Activated T-cell treated with anti-CD3 and anti-CD28 coated beads for 48 hours (primary cell): ENCODE results near the gene PINLYP.
"Not testable (repeated sequence)": the region's sequence is repeated elsewhere in the genome, so short reads cannot be mapped to it uniquely, and the experiment has no call there.

ENCODE experiments used
- DNase-seq: peaks from one replicate; pipeline ENCODE4 v3.0.0-alpha.2; 2020; ENCODE audit warnings: low read depth

Gene PINLYP

DNA sequence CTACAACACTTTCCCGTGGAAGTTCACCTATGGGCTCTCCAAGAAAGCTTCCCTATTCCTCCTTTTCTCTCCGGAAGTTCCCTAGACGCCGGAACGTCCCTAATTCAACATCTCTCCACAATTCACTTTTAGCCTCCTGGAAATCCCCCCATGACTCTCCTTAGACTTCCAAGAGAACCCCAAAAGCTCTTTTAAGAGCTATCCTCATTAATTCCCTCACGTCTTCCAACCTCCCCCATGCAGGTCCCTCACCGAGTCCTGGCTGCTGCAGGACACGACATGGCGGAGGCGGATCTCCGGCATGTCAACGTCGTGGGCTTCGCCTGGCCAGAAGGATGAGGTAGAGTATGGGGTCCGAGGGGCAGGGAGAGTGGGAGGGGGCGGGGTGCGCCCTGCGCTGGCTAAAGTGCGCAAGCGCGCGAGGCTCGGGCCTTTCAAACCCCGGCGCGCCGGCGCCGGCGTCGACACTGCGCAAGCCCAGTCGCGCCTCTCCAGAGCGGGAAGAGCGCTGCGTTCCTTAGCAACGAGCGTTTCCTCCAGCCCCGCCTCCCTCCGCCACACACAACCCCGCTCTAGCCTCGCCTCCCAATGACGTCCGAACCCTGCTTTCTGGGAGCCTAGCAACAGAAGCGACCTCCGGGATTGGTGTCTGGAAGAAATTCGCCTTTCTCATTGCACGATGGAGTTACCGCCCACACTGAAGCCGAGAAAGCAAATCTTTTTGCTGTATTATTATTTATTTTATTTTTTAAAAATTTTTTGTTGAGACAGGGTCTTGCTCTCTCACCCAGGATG, at the start of gene PINLYP, which contains the start of gene XRCC1:
PINLYP (plus strand) TSS at position 646 of the 795 bp plus-strand sequence. CDS start 1,391 bp downstream, outside the sequence.
XRCC1 (minus strand) TSS at position 372 of the 795 bp plus-strand sequence; CDS start at position 303, 69 bp downstream.
- peak; percentile 97 for DNase-seq

DNA sequence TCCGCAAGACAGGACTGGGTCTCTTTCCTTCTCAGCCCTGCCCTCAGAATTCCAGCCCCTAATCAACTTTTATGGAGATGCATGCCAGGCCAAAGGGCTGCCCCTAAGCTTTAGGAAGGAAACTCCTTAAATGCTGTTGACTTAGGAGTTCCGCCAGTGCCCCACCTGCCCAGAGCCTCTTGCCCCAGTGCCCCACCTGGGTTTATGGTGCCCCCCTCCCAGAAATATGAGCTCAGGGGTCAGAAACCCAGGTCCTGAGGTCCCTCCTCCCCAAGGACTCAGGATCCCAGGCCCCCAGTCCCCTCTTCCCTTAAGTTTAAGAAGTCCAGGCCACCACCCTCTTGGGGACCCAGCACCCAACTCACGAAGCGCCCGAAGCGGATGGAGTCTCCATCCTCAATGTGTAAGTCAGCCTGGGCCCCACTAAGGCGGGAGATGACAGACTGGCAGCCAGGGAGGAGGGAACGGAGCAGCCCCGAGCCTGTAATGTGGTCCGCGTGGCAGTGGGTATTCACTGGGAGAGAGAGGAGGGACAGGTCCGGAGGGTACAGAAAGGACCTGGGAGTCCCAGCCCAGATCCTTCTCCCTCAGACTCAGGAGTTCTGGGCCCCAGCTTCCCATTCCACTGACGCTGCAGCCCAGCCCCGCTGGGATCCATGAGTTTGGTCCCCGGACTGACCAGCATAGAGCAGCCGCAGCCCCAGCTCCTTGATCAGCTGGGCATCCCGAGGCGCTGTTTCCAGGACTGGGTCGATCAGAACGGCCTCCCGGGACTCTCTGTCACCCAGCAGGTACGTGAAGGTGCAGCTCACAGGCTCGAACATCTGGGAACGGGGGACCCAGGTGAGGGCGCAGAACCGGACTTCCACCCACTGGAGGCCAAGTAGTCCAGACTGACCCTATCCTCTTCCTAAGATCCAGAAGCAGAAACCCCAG, 49.5 kb upstream of the PINLYP start:
- no peak for DNase-seq

DNA sequence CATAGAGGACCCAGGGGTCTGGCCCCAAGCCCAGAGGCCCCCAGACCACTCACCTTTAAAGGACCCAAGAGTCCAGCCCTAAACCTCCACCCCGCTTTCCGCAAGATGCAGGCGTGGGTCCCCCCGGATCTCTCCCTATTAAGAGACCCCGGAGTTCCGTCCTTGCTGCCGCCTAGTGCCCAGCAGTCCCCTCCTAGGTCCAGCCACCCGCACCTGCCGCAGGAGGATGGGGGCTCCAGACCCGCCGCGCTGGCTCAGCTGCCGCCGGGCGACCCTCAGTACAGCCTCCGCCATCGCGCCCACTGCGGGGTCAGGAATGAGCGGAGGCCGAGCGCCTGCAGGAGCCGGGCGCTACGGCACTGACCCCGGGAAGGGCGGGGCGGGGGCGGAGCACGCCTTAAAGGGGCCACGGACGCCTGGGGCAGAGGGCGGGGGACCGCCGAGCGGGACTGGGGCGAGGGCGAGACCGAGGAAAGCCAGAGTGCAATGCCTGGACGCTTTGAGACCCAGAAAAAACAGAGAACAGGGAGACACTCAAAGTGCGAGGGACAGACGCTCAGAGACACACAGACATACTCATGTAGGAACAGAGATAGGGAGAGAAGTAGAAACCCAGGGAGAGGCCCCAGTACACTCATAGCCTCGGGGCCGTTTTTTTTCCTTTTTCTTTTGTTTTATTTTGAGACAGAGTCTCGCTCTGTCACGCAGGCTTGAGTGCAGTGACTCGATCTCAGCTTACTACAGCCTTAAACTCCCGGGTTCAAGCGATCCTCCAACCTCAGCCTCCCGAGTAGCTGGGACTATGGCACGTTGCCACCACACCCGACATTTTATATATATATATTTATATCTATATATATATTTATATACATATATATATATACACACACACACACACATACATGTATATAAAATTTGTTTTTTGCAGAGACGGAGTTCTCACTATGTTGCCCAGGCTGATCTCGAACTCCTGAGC, 48.4 kb upstream of the PINLYP start, which contains the start of gene ETHE1:
ETHE1 (minus strand) TSS at position 318 of the 976 bp plus-strand sequence; CDS start at position 294, 24 bp downstream.
- peak; percentile 79 for DNase-seq

DNA sequence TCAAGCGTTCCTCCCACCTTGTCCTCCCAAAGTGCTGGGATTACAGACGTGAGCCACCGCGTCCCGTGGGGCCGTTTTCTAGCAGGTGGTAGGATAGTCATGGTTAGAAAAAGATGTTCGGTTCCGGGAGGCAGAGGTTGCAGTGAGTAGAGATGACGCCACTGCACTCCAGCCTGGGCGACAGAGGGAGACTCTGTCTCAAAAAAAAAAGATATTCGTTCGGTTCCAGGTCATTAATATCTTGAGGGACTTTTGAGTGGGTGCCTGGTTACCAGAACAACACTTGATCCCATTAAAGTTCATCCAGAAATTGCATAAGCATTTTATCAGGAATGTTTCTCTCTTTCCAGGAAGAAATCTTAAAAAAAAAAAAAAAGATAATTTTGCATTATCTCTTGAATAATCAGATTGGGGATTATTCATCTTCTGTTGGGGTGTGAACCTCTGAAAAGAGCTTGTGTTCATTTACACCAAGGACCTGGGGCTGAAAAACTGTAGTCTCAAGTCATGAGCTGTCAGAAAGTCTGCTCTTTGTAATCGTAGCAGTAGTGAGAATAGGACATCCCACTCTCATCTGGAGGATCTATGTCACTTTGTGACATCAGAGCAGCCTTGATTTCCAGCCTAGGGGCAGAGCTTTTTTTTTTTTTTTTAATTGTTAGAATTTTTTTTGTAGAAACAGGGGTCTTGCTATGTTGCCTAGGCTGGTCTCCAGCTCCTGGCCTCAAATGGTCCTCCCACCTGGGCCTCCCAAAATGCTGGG, 47.6 kb upstream of the PINLYP start:
- DNase-seq = no peak

DNA sequence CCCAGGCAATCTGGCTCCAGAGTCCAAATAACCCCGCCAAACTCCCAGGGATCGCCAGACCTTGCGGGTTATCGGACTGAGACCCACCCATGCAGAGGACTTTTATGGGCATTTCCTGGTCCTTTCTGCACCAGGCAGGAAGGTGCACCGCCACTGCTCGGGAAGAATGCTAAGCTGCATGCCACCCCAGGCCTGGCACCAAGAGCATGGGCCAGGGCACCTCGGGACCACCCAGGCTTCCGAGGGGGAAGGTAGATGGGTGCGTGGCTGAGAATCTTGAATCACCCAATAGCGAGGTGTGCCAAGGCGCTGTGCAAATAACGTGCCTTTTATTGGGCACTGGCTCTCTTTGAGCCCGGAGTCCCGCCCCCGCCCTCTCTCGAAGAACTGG, 43.0 kb upstream of the PINLYP start:
- no peak for DNase-seq

DNA sequence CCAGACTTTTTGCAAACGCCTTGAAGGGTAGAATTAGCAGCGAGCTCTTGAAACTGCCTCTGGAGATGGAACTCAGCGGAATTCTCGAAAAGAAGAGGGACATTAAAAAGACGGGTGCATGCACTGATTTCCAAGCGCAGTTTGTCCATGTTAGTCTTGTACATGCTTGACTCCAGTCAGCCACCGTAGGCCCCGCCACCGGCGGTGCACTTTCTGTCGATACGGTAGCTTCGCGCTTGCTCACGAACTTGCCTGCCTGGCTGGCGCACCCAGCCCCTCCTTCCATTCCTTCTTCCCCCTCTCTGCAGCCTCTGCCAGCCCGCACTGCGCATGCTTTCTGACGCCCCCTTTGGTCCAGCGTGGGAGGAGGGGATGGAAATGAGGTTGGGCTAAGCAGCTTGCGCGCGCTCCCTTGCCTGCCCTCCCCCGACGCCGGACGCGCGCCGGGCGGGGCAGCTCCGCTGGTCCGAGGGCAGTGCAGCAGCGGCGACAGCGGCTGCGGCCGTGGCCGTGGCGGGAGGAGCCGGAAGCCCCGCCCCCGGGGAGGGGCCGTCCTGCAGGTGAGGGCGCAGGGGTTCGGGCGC, 42.5 kb upstream of the PINLYP start, which contains the start of gene ZNF575:
ZNF575 (plus strand) TSS at position 227 of the 584 bp plus-strand sequence. CDS start 1,235 bp downstream, outside the sequence.
- peak; percentile 87 for DNase-seq

DNA sequence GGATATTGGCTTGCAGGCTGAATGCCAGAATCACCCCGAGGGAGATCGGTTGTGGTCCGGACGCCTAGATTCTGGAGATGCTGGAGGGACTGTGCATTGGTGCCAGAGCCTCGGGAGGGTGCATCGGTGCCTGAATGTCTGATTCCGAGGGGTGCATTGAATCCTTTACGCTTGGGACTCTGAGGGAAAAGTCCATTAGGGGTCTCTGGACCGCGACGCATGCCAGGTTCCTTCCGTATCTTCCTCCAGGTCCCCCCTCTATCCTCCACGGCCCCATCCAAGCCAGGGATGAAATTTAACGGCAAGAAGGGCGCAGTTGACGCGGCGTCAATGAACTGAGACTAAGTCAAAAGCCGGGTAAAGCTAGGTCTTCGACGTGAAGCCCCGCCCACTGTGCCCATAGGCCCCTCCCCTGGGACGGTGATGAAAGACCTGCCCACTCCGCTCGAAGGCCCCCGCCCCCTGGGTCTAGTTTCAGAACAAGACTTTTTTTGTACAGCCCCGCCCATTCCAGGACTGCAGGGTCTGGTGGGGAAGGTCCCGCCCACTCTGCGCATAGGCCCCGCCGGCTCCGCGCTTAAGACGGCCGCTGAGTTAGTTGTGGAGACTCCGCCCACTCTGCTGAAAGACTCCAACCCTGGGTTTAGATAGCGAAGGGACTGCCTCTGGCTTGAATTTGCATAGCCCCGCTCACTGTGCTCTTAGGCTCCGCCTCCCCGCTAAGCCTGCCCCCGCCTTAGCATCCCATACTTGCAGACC, 41.9 kb upstream of the PINLYP start:
- DNase-seq = peak; percentile 94

DNA sequence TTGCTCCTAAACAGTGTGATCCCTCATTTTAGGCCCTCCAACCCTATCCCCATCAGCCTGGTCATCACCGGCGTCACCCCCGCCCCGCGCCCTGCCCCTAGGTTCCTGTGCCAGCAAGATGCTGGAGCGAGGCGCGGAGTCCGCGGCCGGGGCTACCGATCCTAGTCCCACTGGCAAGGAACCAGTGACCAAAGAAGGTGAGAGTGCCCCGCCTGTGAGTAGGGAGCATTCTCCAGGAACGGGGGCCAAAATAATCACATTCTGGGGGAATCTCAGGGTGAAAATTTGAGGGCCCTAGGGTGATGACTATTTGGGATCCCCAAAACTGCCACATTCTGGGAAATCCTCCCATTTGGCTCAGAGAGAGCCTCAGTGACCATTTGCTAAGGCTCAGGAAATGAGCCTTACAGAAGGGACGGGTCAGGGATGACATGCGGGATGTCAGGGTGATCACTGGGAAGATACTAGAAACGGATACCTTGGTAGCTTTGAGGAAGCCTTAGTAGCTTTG, 41.2 kb upstream of the PINLYP start:
- no peak for DNase-seq

DNA sequence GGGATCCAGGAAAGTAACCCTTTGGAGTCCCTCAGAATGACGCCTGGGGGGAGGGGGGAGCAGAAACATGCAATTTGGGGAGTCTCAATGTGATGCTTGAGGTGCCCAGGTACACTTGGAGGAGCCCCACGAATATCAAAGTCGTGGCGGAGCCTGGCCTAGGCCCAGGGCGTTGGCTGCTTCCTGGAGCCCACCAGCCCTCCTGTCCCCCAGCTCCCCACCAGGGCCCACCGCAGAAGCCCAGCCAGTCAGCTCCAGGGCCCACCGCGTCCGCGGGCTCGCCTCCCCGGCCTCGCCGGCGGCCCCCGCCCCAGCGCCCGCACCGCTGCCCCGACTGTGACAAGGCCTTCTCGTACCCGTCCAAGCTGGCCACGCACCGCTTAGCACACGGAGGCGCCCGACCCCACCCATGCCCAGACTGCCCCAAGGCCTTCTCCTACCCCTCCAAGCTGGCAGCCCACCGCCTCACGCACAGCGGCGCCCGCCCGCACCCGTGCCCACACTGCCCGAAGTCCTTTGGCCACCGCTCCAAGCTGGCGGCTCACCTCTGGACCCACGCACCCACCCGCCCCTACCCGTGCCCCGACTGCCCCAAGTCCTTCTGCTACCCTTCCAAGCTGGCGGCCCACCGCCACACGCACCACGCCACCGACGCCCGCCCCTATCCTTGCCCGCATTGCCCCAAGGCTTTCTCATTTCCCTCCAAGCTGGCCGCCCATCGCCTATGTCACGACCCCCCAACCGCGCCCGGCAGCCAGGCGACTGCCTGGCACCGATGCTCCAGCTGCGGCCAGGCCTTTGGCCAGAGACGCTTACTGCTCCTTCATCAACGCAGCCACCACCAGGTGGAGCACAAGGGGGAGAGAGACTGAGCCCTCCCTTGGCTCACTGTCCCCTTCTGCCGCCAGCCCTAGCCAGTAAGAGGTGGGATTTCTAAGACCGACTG, 40.5 kb upstream of the PINLYP start:
- no peak for DNase-seq

DNA sequence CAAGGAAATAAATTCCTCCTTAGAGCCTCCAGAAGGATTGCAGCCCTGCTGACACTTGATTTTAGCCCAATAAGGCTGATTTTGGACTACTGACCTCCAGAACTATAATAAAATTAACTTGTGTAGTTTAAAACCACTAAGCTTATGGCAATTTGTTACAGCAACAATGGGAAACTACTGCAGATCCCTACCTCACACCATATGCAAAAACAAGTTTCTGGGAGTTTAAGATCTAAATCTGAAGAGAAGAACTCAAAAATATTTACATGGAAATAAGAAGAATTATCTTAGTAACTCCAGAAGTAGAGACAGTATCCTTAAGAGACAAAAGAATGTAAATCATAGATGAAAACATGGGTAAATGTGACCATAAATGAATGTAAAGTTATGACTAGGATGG, 36.7 kb upstream of the PINLYP start:
- DNase-seq = no peak

DNA sequence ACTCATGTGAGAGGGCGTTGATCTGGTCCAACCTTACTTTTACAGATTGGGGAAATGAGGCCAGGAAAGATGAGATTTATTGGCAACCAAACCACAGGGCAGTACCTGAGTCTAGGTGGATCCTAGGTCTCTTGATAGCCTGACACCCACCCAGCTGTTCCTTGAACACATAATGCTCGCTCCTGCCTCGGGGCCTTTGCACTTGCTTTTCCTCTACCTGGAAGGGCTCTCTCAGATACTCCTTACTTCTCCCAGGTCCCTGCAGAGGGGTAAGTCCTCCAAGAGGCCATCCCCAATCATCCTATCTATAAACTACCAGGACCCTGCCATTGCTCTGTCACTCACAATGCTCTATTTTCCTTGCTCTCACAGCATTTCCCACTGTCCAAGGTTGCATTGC, 35.2 kb upstream of the PINLYP start:
- DNase-seq = no peak

DNA sequence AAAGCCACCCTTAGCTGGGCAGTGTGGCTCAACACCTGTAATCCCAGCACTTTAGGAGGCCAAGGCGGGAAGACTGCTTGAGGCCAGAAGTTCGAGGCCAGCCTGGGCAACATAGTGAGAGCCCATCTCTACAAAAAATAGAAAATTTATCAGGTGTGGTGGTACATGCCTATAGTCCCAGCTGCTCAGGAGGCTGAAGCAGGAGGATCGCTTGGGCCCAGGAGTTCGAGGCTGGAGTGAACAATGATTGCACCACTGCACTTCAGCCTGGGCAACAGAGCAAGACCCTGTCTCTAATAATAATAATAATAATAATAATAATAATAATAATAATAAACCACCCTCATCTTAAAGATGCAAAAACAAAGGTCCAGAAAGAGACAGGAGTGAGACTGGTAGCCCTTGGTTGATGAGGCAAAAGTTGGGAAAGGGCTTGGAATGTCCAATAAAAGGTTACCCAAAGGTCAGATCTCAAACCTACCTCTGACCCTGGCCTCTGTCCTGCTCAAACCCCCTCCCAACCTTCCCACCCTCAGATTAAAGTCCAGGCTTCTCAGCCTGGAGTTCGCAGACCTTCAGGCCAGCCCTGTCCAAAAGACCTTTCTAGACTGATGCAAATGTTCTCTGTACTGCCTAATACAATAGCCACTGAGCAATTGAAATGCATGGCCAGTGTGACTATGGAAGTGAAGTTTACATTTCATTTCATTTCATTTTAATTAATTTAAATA, 33.5 kb upstream of the PINLYP start:
- no peak for DNase-seq

DNA sequence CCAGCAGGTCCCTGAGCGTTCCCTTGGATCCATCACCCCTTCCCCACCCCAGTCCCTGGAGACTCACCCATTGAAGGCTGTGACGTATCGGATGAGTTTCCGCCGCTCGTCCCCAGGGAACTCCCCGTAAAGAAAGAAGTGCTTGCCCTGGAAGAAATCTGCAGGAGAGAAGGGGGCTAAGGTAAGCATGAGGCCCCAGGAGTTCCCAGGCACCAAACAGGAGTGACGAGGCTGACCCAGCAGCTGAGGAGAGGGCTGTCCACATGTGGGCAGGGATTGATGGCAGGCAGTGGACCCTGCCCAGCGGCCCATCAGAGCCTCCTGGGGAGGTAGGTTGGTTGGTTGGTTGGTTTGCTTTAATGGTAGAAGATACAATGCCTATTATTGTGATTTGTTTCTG, 31.5 kb upstream of the PINLYP start:
- DNase-seq = no peak

DNA sequence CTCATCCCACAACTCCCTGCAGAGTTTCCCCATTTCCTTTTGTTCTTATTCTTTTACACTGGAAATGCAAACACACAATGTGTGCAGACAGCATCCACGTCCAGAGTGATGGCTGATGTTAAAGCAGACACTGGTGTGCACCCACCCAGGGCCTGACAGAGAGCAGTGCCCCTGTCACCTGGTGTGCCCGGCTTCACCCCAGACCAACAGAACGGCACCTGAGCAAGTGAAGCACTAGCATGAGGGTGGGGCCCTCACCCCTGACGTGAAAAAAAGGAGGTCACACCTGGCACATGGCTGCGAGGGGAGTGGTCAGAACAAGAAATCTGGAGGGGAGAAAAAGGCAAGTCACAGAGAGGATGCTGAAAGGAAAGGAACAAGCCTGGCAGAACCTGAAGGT, 30.3 kb upstream of the PINLYP start:
- DNase-seq = no peak

DNA sequence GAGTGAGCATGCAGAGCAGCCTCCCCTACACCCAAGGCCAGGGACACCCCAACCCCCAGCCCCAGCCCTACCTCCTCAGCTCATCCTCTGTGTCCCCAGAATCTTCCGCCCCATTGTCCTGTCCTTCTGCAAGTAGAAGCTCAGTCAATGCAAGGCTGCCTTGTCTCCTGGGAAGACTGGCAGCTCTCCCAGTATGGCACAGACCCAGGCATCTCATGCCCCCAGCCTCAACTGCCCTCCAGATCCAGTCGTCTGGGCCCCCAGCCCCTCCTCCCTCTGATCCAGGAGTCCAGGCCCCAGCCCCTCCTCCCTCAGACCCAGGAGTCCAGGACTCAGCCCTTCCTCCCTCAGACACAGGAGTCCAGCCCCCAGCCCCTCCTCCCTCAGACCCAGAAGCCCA, 29.6 kb upstream of the PINLYP start:
- no peak for DNase-seq

DNA sequence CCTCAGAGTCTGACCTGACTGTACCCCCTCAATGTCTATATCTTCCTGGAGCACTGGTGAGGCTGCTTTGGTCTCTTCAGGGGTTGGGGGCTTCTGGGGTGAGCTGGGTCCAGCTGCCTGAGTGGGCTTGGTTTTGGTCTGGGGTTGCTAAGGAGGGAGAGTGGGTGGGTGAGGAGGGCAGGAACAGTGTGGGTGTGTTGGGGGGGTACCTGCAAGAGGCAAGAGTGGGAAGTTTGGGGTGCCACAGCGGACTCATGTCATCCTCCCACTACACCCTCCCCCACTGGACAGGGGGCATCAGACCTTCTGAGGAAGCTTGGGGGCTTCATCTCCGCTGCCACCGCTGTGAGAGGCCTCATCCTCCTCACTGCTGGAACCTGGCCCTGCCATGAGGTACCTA, 29.0 kb upstream of the PINLYP start:
- DNase-seq = no peak

DNA sequence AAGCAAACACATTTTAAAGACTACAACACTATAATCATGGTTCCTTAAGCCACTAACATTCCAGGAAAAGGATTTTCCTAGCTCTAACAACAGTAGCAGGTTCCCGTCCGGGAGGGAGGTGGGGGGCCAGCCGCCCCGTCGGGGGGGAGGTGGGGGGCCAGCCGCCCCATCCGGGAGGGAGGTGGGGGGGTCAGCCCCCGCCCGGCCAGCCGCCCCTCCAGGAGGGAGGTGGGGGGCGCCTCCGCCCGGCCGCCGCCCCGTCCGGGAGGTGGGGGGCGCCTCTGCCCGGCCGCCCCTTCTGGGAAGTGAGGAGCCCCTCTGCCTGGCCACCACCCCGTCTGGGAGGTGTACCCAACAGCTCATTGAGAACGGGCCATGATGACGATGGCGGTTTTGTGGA, 27.7 kb upstream of the PINLYP start:
- DNase-seq = not testable (repeated sequence)
